Measurements from ENCODE around the gene SCNN1A.

The SCNN1A gene

GRCh38 chr12:6372403-6373003 is 2.9 kb downstream of the SCNN1A start:
- H3K27me3 ChIP-seq (ENCODE audit: insufficient read depth, poor library complexity, severe bottlenecking) = no peaks in the 10 kb centered on the region
- TF ChIP-seq SPI1 (IDR thresholded peaks at IDR 0.05; ENCODE audit: borderline replicate concordance, low read depth) (no peak), GABPA (IDR thresholded peaks at IDR 0.05; ENCODE audit: low read depth) (no peak), REST (IDR thresholded peaks at IDR 0.05; ENCODE audit: insufficient replicate concordance, low read depth) (no peak), CTCF (IDR thresholded peaks at IDR 0.05; ENCODE audit: insufficient read depth, low read length) (no peak), POLR2AphosphoS5 (IDR thresholded peaks at IDR 0.05; ENCODE audit: low read depth) (no peak)
- no peak overlapping the region for H3K4me3 ChIP-seq (replicated peaks; ENCODE audit: insufficient read depth, low read length)
- peak in 1 of 2 experiments; percentile 34 for DNase-seq (ENCODE audit: low read depth in 1 of 2, low spot score in 1 of 2)
- no peak overlapping the region for H3K27ac ChIP-seq (replicated peaks)

- no peak for TF ChIP-seq GABPA (IDR thresholded peaks at IDR 0.05; ENCODE audit: low read depth)
- no peak for TF ChIP-seq SPI1 (IDR thresholded peaks at IDR 0.05; ENCODE audit: borderline replicate concordance, low read depth)
- no peak for TF ChIP-seq REST (IDR thresholded peaks at IDR 0.05; ENCODE audit: insufficient replicate concordance, low read depth)
- TF ChIP-seq CTCF (IDR thresholded peaks at IDR 0.05; ENCODE audit: insufficient read depth, low read length) = no peak
- no peak for TF ChIP-seq POLR2AphosphoS5 (IDR thresholded peaks at IDR 0.05; ENCODE audit: low read depth)
- H3K27me3 ChIP-seq (ENCODE audit: insufficient read depth, poor library complexity, severe bottlenecking) = no peaks in the 10 kb centered on the region
- DNase-seq (ENCODE audit: low read depth in 1 of 2, low spot score in 1 of 2) = no peak
- no peak overlapping the region for H3K27ac ChIP-seq (replicated peaks)
- no peak overlapping the region for H3K4me3 ChIP-seq (replicated peaks; ENCODE audit: insufficient read depth, low read length)
Observed at GRCh38 chr12:6370994-6371754, 4.2 kb downstream of the SCNN1A start.

GRCh38 chr12:6370576-6370935 is 4.8 kb downstream of the SCNN1A start:
- no peak overlapping the region for H3K4me3 ChIP-seq (replicated peaks; ENCODE audit: insufficient read depth, low read length)

More at GRCh38 chr12:6370576-6370935, 4.8 kb downstream of the SCNN1A start:
- Histone ChIP-seq H3K27me3 (ENCODE audit: insufficient read depth, poor library complexity, severe bottlenecking) (no peaks in the 10 kb centered on the region), H3K27ac (replicated peaks) (no peak overlapping the region)
- TF ChIP-seq CTCF (IDR thresholded peaks at IDR 0.05; ENCODE audit: insufficient read depth, low read length) = no peak
- TF ChIP-seq GABPA (IDR thresholded peaks at IDR 0.05; ENCODE audit: low read depth) = no peak
- no peak for TF ChIP-seq POLR2AphosphoS5 (IDR thresholded peaks at IDR 0.05; ENCODE audit: low read depth)
- TF ChIP-seq REST (IDR thresholded peaks at IDR 0.05; ENCODE audit: insufficient replicate concordance, low read depth) = no peak
- no peak for TF ChIP-seq SPI1 (IDR thresholded peaks at IDR 0.05; ENCODE audit: borderline replicate concordance, low read depth)
- no peak for DNase-seq (ENCODE audit: low read depth in 1 of 2, low spot score in 1 of 2)

All from HL-60 (cell line).